ENCODE results near the gene CEACAM6.

The CEACAM6 gene

DNA sequence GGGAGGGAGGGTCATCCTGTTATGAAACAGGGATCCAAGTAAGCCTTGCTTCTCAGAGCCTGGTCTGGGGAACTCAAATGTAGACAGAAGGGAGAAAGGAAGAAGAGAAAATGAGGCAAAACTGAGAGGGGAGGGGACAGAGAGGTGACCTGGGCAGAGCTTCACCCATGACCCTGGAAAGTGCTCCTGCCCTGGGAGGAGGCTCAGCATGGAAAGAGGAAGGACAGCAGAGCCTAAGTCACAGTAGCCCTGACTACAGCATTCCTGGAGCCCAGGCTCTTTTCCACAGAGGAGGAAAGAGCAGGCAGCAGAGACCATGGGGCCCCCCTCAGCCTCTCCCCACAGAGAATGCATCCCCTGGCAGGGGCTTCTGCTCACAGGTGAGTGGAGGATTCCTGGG lies 41.0 kb downstream of the CEACAM6 start, which contains the start of gene CEACAM3:
Gene CEACAM3, plus strand, starts transcription at position 226 of the 400 bp plus-strand sequence. Its CDS starts 91 bp downstream, at position 317.
- DNase-seq (ENCODE audit: low spot score) = no peak

DNA sequence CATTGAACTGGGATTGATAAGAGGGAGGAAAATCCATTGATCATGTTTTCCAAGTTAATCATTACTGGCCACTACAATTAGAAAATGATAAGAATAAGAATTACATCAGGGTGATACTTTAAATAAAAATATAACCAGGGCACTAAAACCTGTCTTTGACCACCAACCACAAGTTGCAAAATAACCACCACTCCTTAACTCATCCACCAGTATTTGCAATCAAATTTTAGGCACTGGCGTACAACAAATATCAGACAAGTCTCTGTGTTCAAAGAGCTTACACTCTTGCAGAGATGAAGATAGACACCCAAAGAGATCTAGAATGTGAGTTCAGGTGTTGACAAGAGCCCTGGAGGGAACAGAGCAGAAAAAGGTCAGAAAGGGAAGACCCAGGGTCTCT lies 41.6 kb downstream of the CEACAM6 start:
- DNase-seq (ENCODE audit: low spot score) = no peak

DNA sequence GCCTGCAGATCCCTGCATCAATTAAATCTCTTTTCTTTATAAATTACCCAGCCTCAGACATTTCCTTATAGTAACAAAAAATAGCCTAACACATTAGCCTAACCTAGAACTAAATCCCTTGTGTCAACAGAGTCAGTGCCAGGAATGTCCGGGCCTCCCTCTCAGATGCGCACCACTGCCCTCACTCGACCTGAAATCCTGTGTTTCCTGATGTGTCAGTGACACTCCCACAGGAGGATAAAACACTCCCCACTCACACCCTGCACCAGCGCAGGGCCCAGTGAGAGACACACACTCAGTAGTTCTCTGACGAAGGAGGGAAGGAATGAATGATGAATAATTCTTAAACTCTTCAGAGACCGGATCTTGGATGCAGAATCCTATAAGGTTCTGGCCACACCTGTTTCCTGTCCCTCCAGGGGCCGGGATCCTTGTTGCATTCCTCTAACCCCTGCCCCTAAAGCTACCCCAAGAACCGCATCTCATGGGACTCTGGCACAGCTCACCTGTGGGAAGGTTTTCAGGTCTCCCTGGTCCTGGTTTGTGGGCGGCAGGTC lies 44.2 kb downstream of the CEACAM6 start:
- no peak for DNase-seq (ENCODE audit: low spot score)

DNA sequence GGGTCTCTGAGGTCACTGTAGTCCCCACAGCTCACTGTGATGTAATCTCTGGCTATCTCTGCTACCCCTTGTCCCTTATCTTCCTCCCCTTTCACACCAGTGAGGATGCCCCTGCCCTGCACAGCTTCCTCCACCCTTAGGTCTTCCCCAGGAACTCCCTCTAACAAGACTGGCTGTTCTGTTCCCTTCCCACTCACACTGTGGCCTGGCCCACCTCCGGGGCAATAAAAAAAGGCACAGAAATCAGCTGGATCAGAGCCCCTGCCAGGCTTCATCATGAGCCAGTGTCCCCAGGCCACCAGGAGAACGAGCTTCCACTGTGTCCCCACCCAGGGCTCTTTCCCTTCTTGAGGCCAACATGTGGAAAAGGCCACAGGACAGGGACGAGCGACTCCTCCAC lies 45.7 kb downstream of the CEACAM6 start:
- DNase-seq (ENCODE audit: low spot score) = no peak

DNA sequence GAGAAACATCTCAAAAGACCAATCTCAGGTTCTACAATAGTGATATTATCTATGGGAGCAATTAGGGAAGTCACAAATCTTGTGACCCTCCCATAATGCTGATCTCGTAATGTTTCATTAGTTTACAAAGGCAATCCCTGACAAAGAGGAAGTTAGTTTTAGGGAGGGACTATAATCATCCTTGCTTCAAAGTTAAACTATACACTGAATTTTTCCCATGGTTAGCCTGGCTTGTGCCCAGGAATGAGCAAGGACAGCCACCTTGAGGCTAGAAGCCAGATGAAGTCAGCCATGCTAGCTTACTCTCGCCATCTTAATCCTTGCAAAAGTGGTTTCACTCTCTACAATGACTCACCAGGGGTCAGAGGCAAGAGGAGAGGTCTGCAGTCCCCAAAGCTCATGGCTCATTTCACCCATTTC lies 46.5 kb downstream of the CEACAM6 start:
- no peak for DNase-seq (ENCODE audit: low spot score)

DNA sequence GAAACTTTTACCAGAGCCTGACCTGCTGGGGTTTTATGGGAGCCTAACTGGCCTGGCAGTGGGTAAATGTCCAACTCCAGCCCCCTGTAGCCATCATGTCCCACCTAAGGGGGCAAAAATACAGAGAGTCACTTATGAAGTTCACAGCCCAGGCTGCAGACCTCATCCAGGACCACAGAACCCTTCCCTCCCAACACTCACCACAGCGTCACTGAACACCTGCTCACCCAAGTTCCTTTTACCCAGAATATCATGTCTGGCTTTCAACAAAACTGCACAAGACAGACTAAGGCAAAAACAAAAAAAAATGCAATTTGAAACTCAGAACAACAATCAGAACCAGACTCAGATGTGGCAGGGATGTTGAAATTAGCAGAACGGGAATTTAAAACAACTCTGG lies 47.4 kb downstream of the CEACAM6 start:
- no peak for DNase-seq (ENCODE audit: low spot score)

DNA sequence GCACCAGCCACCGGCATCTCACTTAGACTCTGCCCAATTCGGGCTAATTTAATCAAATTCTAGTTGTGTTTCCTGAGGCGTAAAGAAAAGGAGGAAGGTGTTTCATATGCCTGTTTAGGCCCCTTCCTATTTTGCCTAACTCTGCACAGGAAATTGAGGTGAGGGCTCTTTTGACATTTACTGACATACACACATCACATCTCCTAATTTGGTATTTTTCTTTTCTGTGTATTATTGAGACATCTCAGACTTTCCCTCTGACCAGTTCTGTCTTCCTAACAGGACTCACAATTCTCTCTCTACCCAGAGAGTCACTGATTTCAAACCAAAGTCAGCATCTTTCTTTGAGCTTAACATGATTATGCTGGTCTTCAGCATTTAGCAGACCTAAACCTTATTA lies 49.0 kb downstream of the CEACAM6 start:
- no peak for DNase-seq (ENCODE audit: low spot score)

DNA sequence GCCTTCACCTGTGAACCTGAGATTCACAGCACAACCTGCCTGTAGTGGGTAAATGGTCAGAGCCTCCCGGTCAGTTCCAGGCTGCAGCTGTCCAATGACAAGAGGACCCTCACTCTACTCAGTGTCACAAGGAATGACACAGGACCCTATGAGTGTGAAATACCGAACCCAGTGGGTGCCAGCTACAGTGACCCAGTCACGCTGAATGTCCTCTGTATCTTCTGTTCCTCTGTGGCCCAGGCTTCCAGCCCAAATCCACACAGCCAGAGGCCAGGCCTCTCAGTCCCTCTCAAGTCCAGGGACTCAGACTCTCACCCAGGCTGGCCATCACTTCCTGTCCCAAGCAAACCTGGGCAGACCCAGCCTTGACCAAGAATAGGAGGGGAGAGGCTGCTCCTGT lies 51.8 kb downstream of the CEACAM6 start:
- no peak for DNase-seq (ENCODE audit: low spot score)

DNA sequence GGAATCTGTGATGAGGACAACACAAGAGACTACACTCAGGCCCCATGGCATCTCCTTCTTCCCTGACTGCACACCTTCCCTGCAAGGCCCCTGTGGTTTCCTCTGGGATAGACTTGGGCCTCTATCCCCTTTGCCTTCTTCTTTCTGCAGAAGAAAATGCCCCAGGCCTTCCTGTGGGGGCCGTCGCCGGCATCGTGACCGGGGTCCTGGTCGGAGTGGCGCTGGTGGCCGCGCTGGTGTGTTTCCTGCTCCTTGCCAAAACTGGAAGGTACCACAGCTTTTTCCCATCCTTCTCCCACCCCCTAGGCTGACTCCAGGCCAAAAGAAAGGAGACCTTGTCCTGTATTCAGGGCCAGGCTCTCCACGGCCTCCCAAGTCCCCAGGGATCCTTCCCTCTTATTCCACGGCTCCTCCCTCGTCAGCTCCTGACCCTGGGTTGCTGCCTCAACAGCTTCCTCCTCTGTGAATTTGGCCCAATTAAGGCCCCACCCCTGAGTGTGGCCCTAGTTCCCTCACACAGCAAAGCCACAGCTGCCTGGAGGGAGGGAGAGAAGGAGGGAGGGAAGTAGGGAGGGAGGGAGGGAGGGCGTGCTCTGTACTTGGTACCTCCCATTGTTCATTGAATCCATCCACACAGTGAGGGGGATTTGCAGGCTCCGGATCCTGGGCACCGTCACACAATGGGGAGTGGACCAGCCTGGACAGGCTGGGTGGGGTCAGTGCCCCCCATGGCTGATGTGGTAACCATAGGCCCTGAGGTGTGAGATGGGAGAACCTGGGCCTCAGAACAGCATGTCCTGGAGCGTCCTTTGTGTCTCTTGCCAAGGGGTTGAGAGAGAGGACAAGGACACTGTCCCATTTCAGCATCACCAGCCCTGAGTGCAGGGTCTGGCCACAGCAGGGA lies 53.6 kb downstream of the CEACAM6 start:
- DNase-seq (ENCODE audit: low spot score) = no peak

DNA sequence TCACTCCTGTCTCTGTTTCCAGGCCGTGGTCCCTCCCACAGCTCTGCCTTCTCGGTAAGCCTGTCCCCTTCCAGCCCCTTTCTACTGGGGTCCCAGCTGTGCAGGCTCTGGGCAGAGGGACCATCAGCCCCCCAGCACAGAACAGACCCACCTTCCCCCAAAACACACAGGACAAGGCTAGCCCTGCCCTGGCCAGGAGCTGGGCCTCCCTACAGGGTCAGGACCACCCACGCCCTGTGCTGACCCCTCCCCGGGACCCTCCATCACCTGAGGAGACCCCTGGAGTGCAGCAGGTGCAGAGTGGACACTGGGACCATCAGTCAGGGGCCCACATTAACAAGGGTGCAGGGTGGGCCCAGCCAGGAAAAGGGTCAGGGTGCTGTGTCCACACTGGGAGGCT lies 55.0 kb downstream of the CEACAM6 start:
- DNase-seq (ENCODE audit: low spot score) = no peak

DNA sequence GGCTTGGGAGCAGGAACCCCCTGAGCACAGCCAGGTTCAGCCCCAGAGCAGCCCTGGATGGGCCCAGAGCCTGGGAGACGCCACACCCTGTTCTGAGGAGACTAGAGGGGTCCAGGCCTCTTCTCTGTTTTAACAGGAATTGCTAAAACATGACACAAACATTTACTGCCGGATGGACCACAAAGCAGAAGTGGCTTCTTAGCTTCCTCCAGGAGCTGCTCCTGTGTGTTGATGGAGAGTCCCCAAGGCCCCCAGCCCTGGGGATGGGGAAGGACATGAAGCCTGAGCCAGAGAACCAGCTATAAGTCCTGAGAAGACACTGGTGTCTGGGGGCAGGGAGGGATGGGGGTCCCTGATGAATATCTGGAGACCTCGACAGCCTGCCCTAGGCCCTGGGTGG lies 55.7 kb downstream of the CEACAM6 start:
- no peak for DNase-seq (ENCODE audit: low spot score)

DNA sequence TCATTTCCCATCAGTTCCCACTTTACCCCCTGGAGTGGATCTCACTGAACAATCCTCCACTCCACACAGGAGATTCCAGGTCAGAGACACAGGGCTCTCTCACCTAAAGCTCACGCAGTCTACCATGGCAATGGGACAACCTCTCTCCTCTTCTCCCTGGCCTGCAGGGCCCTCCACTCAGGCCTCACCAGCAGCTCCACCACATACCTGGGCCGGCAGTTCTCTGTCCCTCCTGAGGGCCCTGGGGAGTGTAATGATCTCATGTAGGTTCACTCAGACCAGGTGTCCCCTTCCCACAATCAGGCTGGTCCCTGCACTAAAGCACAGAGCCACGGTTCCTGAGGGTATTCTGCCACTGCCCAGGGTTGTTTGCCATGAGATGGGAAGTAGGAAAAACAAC lies 56.7 kb downstream of the CEACAM6 start:
- DNase-seq (ENCODE audit: low spot score) = no peak

DNA sequence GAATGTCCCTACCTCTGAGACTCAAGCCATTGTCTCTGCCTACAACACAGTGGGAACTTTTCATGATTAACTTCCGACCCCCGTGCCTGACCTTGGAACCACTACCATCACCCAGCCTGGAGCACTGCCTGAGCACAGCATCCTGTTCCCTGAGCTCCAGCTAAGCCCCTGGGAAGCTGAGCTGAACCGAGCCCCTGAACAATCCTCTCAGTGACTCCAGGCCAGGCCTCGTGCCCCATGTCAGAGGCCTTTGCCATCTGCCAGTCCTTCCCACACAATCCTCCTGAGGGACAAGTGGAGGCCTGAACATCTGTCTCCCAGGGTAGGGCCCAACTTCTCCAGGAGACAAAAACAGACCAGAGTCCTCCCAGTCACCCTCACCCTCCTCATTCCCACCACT lies 58.6 kb downstream of the CEACAM6 start:
- DNase-seq (ENCODE audit: low spot score) = no peak

DNA sequence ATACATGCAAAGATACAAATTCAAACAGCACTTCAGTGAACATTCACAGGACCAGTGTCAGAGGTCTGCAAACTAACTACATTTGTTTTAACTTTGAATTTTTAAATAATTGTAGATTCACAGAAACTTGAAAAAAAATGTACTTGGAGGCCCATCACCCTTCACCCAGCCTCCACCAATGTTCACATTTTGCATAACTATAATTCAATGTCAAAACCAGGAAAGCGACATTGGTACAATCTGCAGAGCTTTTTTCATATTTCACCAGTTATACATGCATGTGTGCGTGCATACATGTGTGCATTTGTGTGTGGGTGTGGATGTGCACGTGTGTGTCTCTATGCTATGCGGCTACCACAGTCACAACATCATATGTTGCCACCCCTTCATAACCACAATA lies 60.0 kb downstream of the CEACAM6 start:
- no peak for DNase-seq (ENCODE audit: low spot score)

DNA sequence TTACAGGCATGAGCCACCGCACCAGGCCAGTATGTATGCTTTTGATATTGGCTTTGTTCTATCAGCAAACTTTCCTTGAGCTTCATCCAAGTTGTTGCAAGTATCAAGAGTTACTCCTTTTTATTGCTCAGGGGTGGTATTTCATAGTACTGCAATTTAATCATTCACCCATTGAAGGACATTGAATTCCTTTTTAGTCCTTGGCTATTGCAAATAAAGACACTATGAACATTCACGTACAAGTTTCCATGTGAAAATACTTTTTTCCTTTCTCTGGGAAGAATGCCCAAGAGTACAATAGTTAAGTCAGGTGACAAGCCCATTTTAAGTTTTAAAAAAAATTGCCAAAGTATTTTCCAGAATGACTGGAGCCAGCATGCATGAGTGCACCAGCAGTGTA lies 61.4 kb downstream of the CEACAM6 start:
- DNase-seq (ENCODE audit: low spot score) = no peak

DNA sequence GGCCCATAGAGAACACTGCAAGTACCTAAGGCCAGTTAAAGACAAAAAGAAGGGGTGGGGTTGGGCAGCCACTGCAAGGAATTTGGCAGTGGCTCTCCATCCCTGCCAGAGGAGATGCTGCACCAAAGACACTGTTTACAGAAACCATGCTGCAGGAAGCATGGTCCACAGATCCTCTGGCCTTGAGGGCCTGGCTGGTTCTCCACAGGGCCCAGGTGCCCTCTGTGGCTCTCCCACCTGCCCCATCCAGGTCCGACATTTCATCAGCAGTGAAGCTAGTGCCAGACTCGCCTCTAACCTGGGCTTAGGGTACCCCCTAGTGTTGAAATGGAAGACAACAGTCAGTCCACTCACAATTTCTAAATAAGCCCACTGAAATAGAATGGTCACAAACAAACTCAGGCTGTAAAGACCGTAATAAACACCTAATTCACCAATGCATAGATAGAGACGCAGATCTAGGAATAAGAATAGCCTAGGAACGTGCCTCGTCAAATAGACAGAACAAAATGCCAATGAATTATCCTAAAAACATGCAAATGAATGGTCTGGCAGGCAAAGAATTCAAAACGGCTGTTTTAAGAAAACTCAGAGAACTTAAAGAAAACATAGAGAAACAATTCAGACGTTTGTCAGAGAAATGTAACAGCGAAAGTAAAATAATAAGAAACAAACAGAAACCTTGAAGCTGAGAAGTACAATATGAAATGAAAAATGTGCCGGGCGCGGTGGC lies 65.8 kb downstream of the CEACAM6 start:
- peak; percentile 60 for DNase-seq (ENCODE audit: low spot score)

All from ecto neural progenitor cell (in vitro differentiated cells).